Mesodermal cell (in vitro differentiated cells): ENCODE results near the gene PSME2.

Experiments
- H3K27ac ChIP-seq: 2 replicates; pipeline ENCODE4 v1.7.0; 2013; ENCODE audit warnings: mild to moderate bottlenecking, low read depth, low read length, moderate library complexity; ENCODE audit not compliant: severe bottlenecking
- H3K36me3 ChIP-seq: 2 replicates; pipeline ENCODE4 v1.7.1; 2013; ENCODE audit warnings: mild to moderate bottlenecking, low read length, moderate library complexity; ENCODE audit not compliant: control insufficient read depth, insufficient read depth
- H3K4me1 ChIP-seq: one replicate; pipeline ENCODE4 v1.7.1; 2013; ENCODE audit warnings: mild to moderate bottlenecking, low read length; ENCODE audit not compliant: insufficient read depth, control insufficient read depth, poor library complexity, severe bottlenecking
- H3K4me3 ChIP-seq: 2 replicates; pipeline ENCODE4 v1.7.0; 2013; ENCODE audit warnings: low read length, control low read depth, mild to moderate bottlenecking; ENCODE audit not compliant: insufficient read depth, poor library complexity, severe bottlenecking; ENCODE audit errors: extremely low read depth
- H3K9me3 ChIP-seq: 2 replicates; pipeline ENCODE4 v1.7.1; 2013; ENCODE audit warnings: mild to moderate bottlenecking, low read length, moderate library complexity; ENCODE audit not compliant: control insufficient read depth
- WGBS, 2 experiments: methylation state at CpG; one replicate each; pipeline ENCODE4 v1.1.5; 2013; ENCODE audit warnings: missing lambda C conversion rate in 2 of 2; ENCODE audit not compliant: insufficient coverage in 2 of 2; 5-methylcytosine and 5-hydroxymethylcytosine counted together

The PSME2 gene

DNA sequence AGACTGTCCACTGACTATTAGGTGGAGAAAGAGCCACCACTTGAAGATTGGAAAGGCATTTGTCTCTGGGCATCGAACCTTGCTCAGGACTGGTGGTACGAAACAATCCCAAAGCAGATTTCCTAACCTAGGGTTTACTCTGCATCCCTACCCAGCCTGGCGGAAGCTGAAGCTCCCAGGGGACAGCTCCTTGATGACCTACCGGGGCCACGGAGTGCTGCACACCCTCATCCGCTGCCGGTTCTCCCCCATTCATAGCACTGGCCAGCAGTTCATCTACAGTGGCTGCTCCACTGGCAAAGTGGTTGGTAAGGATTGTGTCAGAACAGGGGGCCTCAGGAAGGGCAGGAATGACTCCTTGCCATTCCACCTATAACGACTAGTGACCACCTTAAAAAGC lies 25.2 kb downstream of the PSME2 start:
- Histone ChIP-seq H3K4me3 (no peak overlapping the region), H3K36me3 (peaks cover 41% of the 10 kb centered on the region), H3K4me1 (no peaks in the 10 kb centered on the region), H3K27ac (no peak overlapping the region), H3K9me3 (no peaks in the 10 kb centered on the region)
- WGBS, 2 experiments, result 92 to 100% methylated on average over 2 to 4 of the region's 8 CpGs

DNA sequence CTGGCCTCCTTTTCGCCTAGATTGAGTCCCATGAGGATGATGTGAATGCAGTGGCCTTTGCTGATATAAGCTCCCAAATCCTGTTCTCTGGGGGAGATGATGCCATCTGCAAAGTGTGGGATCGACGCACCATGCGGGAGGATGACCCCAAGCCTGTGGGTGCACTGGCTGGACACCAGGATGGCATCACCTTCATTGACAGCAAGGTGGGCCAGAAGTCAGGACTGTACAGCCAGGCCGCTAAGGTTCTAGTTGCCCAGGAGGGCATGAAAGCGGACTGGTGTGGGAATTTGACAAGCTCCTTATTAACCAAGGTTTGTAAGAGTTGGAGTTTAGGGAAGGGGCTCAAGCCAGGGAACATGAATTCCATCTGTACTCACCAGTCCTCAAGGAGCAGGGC lies 26.7 kb downstream of the PSME2 start:
- WGBS, 2 experiments, result 93 to 97% methylated on average over 5 to 6 of the region's 6 CpGs
- H3K27ac ChIP-seq, result no peak overlapping the region
- H3K4me3 ChIP-seq, result no peak overlapping the region
- H3K36me3 ChIP-seq, result peaks cover 41% of the 10 kb centered on the region
- H3K4me1 ChIP-seq, result peaks cover 5% of the 10 kb centered on the region
- H3K9me3 ChIP-seq, result no peaks in the 10 kb centered on the region

DNA sequence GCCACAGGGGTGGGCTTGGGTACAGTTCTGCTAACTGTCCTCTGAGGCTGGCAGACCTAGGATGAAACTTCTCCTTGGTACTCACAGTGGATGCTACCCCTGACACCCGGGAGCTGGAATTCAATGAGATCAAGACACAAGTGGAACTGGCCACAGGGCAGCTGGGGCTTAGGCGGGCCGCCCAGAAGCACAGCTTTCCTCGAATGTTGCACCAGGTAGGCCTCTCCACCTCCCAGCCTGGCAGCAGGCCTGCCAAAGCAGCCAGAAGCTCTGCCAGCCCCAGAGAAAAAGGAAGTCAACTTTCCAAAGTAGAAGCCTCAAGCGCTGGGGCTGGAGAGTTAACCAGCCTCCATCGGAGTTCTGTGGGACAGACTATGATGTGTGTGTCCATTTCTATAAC lies 29.2 kb downstream of the PSME2 start:
- Histone ChIP-seq H3K4me3 (no peak overlapping the region), H3K36me3 (peaks cover 38% of the 10 kb centered on the region), H3K9me3 (no peaks in the 10 kb centered on the region), H3K27ac (no peak overlapping the region), H3K4me1 (peaks cover 5% of the 10 kb centered on the region)
- 87 to 94% methylated on average over 4 to 5 of the region's 6 CpGs for WGBS, 2 experiments

DNA sequence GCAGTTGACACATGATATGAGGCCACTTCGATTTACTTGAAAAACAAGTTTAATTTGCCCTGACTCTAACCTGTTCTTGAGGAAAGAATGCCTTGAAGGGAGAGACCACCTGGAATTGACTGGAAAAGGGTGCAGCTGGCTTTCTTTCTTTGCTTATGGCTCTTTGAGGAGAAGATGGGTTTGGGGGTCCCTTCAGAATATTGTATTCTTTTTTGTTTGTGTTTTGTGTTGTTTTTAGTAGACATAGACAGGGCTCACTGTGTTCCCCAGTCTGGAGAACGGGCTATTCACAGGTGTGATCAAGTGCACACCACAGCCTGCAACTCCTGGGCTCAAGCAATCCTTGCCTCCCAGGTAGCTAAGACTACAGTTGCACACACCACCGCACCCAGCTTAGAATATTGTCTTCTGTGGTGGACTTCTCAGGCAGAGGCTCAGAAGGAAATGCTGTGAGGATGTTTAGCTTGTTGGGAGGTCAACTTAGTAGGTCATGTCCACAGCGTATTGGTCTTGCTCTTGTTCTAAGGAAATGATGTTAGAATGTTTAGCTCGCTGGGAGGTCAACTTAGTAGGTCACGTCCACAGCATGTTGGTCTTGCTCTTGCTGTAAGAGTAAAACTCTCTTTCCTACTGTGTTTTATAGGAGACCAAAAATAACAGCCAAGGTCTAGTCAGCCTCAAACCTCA lies 30.1 kb downstream of the PSME2 start:
- Histone ChIP-seq H3K4me3 (peak overlapping the region; percentile 80), H3K27ac (no peak overlapping the region), H3K9me3 (no peaks in the 10 kb centered on the region), H3K36me3 (peaks cover 37% of the 10 kb centered on the region), H3K4me1 (peaks cover 5% of the 10 kb centered on the region)
- 90 to 94% methylated on average over 3 of the region's 6 CpGs for WGBS, 2 experiments

DNA sequence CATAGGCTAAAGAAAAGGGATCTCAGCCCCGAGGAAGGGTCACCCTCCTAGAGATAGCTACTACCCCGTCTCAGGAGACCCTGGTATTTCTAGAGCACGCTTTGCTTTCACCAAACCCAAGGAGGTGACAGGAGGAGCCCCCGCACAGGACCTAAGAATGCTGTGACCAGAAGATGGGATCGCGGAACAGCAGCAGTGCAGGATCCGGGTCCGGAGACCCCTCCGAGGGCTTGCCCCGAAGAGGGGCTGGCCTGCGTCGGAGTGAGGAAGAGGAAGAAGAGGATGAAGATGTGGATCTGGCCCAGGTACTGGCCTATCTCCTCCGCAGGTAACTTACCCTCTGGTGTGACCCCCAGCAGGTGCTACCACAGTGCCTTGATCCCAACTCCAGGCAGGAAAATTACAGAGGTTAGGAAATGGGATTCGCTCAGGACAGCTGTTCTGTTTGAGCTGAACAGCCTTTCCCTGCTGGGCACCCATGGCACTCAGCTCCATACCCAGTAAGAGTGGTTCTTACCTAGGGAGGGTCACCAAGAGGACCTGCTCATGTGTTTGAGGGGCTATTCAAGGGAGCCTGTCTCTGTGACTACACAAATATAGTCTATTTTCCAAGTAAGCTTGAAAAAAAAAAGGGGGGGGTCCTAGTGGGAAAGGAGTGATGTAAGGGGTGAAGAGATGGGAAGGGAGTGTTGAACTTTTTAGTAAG lies 30.8 kb downstream of the PSME2 start:
- Histone ChIP-seq H3K27ac (peak overlapping the region; percentile 97), H3K36me3 (peaks cover 30% of the 10 kb centered on the region), H3K4me1 (peaks cover 5% of the 10 kb centered on the region), H3K4me3 (peak overlapping the region; percentile 80), H3K9me3 (no peaks in the 10 kb centered on the region)
- 8 to 12% methylated on average over 13 to 14 of the region's 14 CpGs for WGBS, 2 experiments

DNA sequence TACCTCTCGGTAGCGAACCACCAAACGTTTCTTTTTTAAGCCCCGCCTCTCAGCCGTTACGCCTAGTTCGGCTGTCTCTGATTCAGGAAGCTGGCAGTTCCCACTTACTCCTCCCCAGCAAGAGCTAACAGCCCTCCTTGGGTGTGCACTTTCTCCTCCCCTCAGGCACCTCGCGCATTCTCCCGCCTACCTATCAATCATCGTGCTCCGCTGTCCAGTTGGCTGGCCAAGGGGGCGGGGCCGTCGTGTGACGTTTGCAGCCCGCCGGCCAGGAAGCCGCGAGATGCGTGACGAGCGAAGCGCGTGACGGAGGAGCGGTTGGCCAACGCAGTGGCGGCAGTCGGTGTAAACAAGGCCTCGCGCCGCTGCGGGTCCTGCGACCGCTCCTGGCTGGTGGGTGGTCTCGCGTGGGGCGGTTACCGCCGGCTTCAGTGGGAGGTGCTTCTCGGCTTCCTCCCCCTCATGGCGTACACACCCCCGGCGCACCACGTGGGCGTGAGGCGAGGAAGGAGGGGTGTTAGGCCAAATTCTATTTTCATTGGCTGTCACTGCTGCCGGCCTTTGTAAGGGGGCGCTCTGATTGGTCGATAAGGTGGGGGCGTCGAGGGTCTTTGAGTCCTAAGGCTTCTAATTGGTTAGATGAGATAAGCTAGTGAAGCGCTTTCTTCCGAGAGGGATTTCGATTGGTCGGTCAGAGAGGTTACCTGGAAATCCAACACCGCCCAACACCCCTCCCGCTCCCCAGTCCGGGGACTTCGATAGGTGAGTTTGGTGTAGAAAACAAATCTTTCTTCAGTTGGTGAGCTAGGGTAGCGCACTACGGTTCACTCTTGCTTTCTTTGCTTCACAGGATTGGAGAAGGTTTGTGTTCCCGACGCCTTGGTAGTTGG lies 31.6 kb downstream of the PSME2 start, which contains the start of the genes DCAF11 and NRL:
DCAF11 (plus strand) TSS at position 246 of the 890 bp plus-strand sequence. CDS start 818 bp downstream, outside the sequence.
NRL (minus strand) TSS at position 418 of the 890 bp plus-strand sequence. CDS start 32,101 bp downstream, outside the sequence.
- Histone ChIP-seq H3K4me3 (peak within 1 kb of the TSS; percentile 80), H3K36me3 (peaks cover 28% of the 10 kb centered on the region), H3K27ac (peak within 1 kb of the TSS; percentile 97), H3K9me3 (no peaks in the 10 kb centered on the region), H3K4me1 (peaks cover 5% of the 10 kb centered on the region)
- WGBS, 2 experiments, result 0% methylated on average over 28 to 51 of the region's 65 CpGs

DNA sequence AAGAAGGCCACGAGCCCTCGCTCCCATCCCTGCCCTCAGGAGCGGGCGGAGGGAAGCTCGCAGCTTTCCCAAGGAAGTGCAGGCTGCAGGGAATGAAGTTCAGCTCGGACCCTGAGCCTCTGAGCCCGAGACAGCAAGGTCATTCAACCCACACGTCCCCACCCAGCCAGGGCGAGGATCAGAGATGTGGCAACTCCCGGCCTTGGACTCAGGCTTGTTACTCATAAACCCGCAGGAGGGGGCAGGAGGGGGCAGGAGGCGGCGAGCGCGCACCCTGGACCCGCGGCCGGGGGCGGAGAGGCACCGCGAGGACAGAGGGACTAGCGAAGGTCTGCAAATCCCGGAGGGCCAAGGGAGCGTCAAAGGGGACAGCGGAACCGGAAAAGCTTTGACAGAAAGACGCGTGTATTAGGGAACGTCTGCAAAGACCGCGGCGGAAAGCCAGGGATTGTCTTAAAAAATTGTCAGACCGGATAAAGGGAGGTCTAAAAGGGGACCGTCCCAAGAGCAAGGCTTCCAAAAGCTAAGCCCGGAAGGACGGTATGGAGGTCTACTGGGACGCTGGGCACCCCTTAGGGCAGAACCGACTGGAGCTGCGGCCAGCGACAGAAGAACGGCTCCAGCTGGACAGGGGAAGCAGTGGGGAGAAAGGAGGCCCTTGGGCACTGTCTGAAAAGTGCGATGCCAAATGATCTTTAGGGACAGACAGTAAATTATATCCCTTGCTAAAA lies 32.4 kb downstream of the PSME2 start:
- 0 to 1% methylated on average over 39 to 41 of the region's 42 CpGs for WGBS, 2 experiments
- no peaks in the 10 kb centered on the region for H3K9me3 ChIP-seq
- peaks cover 19% of the 10 kb centered on the region for H3K36me3 ChIP-seq
- H3K4me1 ChIP-seq, result peaks cover 5% of the 10 kb centered on the region
- peak overlapping the region; percentile 80 for H3K4me3 ChIP-seq
- peak overlapping the region; percentile 97 for H3K27ac ChIP-seq

DNA sequence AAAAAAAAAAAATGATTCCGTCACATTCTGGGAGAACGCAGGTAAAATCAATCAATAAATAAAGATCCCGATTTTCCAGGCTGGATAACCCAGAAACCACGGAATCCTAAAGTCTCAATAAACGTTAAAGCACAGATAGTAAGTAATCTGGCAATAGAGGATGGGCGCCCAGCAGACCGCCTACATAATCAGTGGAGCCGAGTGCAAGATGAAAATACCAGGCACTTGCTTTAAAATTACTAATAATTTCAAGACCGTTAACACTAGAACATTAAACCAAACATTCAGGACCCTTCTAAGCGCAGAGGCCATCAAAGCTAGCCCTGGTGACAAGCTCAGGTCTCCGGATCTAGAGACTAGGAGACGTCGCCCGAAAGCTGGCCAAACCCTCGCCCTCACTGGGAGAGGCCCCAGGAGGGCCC lies 33.0 kb downstream of the PSME2 start:
- Histone ChIP-seq H3K4me3 (peak overlapping the region; percentile 80), H3K4me1 (peaks cover 5% of the 10 kb centered on the region), H3K36me3 (peaks cover 14% of the 10 kb centered on the region), H3K27ac (peak overlapping the region; percentile 97), H3K9me3 (no peaks in the 10 kb centered on the region)
- 12 to 13% methylated on average over 5 to 12 of the region's 15 CpGs for WGBS, 2 experiments

DNA sequence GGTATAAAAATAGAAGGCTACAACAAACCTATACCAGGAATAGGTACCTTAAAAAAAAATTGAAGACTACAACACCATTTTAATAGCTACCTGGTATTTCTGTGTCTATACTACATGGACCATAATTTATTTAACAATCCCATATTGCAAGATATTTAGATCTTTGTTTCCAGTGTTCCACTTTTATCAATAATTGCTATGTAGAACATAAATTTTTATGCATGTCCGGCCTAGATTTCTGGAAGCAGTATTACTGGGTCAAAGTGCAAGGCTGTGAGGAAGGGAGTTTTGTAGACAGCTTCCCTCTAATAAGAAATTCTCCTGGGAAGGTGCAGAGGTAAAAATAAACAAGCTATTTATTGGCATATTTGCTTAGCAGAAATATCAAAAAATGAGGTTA lies 35.9 kb downstream of the PSME2 start:
- Histone ChIP-seq H3K4me3 (no peak overlapping the region), H3K9me3 (no peaks in the 10 kb centered on the region), H3K27ac (no peak overlapping the region), H3K36me3 (no peaks in the 10 kb centered on the region), H3K4me1 (no peaks in the 10 kb centered on the region)
- no CpG with 5 or more reads among the region's 1 CpG for WGBS, 2 experiments

DNA sequence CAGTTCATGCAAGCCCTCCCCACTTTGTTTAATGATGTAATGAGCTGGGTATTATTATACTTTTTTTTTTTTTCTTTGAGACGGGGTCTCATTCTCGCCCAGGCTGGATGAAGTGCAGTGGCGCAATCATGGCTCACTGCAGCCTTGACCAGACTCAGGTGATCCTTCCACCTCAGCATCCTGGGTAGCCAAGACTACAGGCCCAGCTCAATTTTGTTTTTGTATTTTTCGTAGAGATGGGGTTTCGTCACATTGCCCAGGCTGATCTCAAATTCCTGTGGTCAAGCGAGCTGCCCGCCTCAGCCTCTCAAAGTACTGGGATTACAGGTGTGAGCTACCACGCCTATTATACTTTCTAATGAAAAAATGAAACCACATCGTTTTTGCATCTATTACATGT lies 36.4 kb downstream of the PSME2 start:
- Histone ChIP-seq H3K4me3 (no peak overlapping the region), H3K9me3 (no peaks in the 10 kb centered on the region), H3K27ac (no peak overlapping the region), H3K4me1 (no peaks in the 10 kb centered on the region), H3K36me3 (no peaks in the 10 kb centered on the region)
- WGBS, 2 experiments, result 89 to 93% methylated on average over 5 to 6 of the region's 9 CpGs
